VCaP (cell line): ENCODE measurements around the gene ATXN7.

Experiments
- H3K27ac ChIP-seq: fragments of 450-650 bp; 2 replicates; pipeline ENCODE4 v1.5.1; 2017
- TF ChIP-seq, protein P1 (sequence below): fragments of 450-650 bp; conservative IDR thresholded peaks from 2 replicates; pipeline ENCODE4 v1.5.1; 2017; ENCODE audit warnings: mild to moderate bottlenecking, moderate library complexity

Gene ATXN7

DNA sequence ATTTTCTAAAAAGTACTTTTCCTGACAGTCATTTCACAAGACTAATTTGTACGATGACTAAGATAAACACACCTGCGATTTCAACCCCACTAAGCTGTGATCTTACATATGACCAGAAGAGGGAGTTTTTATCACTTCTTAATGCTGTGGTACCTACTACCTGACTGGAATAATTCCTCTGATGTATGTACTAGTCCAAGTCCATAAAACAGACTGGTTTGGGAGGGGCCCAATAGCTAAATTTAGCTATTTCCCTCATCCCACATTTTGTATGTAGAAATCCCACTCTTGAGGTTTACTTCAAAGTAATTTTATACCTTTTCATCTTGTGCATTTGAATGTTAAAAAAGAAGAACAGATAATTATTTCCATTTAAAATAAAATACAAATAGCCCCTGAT, 98.2 kb downstream of the ATXN7 start:
- TF ChIP-seq, protein P1, sequence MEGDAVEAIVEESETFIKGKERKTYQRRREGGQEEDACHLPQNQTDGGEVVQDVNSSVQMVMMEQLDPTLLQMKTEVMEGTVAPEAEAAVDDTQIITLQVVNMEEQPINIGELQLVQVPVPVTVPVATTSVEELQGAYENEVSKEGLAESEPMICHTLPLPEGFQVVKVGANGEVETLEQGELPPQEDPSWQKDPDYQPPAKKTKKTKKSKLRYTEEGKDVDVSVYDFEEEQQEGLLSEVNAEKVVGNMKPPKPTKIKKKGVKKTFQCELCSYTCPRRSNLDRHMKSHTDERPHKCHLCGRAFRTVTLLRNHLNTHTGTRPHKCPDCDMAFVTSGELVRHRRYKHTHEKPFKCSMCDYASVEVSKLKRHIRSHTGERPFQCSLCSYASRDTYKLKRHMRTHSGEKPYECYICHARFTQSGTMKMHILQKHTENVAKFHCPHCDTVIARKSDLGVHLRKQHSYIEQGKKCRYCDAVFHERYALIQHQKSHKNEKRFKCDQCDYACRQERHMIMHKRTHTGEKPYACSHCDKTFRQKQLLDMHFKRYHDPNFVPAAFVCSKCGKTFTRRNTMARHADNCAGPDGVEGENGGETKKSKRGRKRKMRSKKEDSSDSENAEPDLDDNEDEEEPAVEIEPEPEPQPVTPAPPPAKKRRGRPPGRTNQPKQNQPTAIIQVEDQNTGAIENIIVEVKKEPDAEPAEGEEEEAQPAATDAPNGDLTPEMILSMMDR: peak; percentile 84
- H3K27ac ChIP-seq: no peak overlapping the region

DNA sequence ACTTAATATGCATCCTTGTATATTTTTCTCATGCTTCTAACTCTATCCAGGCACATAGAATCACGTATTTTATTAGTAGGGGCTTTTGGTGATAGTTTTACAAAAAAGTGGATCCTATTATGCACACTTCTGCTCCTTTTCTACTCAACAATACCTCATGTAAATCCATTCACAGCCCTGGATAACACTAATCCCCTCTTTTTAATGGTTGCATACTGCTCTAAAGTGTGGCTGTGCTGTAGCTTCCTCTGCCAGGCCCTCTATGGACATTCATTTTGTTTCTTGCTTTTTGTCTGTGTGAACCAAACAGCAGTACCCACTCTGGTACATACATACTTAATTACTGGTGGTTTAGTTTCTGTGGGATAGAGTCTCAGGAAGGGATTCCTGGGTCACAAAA, 99.8 kb downstream of the ATXN7 start:
- H3K27ac ChIP-seq: no peak overlapping the region
- TF ChIP-seq, protein P1: no peak

DNA sequence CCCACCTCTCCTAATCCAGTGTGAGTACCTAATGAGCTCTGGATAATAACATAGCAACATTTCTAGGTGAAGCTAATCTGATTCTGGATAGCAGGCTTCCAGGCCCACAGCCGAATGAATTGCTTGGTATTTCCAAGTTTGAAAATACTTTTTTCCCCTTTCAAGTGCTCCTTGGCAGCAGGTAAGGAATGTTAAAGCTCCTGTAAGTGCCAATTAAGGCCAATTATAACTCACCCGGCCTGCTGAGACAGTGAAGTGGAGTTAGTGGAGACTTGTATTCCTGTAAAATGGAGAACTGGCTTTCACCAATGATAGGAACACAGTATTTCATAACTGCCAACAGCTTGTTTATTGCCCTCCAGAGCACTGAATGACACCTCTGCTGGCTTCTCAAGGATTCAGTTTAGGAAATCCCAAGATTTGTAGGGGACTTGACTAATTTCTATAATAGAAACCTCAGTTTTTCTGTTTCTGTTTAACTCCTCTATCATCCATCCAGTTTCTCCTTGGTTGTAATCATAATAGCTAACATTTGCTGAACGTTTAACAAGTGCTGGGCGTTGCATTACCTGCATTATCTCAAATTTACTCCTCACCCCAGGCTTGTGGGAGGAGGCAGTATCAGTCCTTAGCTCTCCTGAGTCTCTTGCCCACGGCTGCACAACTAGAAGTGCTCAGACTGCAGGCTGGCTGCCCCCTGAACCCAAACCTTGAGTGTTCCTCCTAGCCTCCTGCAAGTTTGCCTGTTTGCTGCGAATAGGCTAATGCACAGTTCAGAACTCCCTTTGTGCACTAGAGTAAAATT, 101.2 kb downstream of the ATXN7 start:
- TF ChIP-seq, protein P1: no peak
- H3K27ac ChIP-seq: 0 out of 2 replicates have a peak overlapping the region, but pooled peaks have one; percentile 2

DNA sequence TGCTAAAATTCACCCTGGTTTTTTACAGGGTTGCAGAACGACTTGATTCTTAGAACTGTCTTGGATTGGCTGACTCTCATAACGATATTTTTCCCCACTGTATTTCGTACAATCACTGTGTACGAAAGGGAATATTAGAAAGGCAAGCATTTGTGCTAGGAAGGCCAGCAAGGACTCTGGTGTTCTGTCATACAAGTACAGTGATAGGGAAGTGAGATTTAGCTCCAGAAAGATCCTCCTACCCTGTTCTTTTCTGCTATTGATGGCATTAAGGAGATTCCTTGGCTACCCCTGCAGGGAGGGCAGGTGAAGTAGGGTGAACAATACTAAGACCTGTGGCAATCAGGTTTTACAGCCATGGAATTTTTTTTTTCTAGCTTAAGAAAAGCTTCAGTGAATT, 102.3 kb downstream of the ATXN7 start:
- TF ChIP-seq, protein P1: no peak
- no peak overlapping the region for H3K27ac ChIP-seq

DNA sequence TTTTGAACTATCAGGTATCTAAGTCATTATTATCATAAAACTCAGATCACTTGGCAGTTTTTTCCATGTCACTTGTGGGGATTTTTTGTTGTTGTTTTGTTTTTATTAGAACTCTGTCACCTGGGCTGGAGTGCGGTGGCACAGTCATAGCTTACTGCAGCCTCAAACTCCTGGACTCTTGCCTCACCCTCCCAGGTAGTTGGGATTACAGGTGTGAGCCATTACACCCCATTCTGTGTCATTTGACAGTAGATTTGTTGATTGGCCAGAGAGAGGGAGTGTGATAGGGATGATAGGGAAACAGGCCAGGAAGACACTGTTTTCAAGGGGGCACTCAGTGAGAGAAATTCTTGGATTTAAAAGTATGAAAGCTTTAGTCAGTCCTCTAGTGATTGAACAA, 103.2 kb downstream of the ATXN7 start:
- TF ChIP-seq, protein P1: no peak
- H3K27ac ChIP-seq: peak overlapping the region; percentile 56

DNA sequence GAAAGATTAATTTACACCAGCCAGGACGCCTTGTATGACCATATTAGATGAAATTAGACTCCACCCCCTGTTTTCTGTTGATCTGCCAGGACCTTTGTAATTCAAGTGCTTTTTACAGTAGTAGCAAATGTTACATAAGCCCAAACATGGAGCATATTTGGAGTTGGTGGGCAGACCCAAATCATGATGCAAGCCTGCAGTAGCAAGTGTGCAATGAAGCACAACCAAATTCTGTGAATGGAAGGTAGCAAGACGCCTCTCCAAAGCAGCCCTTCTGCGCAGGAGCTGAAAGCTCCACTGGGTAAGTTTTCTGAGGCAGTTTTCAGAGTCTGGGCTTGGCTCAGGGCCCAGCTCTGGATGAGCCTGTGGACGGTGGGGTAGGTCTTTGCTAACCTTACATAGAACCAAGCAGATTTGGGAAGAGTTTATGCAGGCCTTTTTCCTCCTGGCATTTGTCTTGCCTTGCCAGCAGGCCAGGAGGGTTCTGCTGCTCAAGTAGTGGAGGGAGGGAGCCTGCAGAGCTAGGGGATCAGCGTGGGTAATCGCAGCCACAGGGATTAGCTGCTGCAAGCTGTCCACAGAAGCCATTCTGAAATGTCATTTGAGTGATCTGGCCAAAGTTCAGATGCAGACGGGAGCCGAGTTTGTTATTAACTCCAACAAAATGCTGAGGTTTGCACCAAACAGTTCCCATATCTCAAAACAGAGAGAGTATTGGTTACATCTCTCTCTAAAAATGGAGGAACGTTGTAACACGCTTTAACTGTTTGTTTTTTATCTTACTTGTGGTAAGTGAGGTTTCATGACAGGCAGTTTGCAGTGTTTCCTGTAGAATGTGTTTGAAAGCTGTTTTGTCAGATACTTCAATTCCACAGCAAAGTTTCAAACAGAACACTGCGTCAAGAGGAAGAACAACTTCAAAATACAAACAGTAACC, 104.3 kb downstream of the ATXN7 start:
- TF ChIP-seq, protein P1: no peak
- H3K27ac ChIP-seq: peak overlapping the region; percentile 56
